GM12878 (cell line): ENCODE measurements around the gene PRPSAP2. TPM values are rescaled to one million over a fixed set of nuclear protein-coding genes. Genes with fewer than 3 reads are reported as not detected.
A peak's percentile ranks its signal among the peaks of the same experiment; 100 is the strongest.

Experiments
- BCL11A ChIP-seq: IDR thresholded peaks from 2 replicates; pipeline ENCODE4 v1.6.1; 2011; ENCODE audit warnings: low read depth, low read length
- CEBPB ChIP-seq, 2 experiments: fragments of 150-350 bp in 1 of 2; IDR thresholded peaks; 2 replicates each; pipeline ENCODE4 v1.6.1; 2012 to 2014; ENCODE audit warnings: low read depth in 2 of 2, low read length in 2 of 2, borderline replicate concordance in 1 of 2, inconsistent platforms in 1 of 2
- CEBPZ ChIP-seq: fragments of 150-350 bp; IDR thresholded peaks from 2 replicates; pipeline ENCODE4 v1.6.1; 2016; ENCODE audit warnings: low read depth, low read length
- CHD1 ChIP-seq: IDR thresholded peaks from 2 replicates; pipeline ENCODE4 v1.6.1; 2012; ENCODE audit warnings: low read depth, low read length, improper control_type of control experiment
- ETV6 ChIP-seq, 2 experiments: fragments of 450-650 bp in 1 of 2; IDR thresholded peaks in 1 of 2; conservative IDR thresholded peaks in 1 of 2; 2 replicates each; pipeline ENCODE4 v1.6.1; 2014; ENCODE audit warnings: antibody characterized with exemption in 1 of 2, borderline replicate concordance in 1 of 2, low read depth in 1 of 2, mild to moderate bottlenecking in 1 of 2, moderate library complexity in 1 of 2
- GABPA ChIP-seq: IDR thresholded peaks from 2 replicates; pipeline ENCODE4 v1.6.1; 2014; ENCODE audit warnings: antibody characterized with exemption, low read depth, mild to moderate bottlenecking, inconsistent platforms
- IKZF2 ChIP-seq, 2 experiments: fragments of 450-650 bp; IDR thresholded peaks; 2 replicates each; pipeline ENCODE4 v1.6.1; 2017; ENCODE audit warnings: mild to moderate bottlenecking in 2 of 2, moderate library complexity in 2 of 2
- JUNB ChIP-seq: IDR thresholded peaks from 2 replicates; pipeline ENCODE4 v1.6.1; 2016; ENCODE audit warnings: antibody characterized with exemption, mild to moderate bottlenecking
- LARP7 ChIP-seq: fragments of 450-650 bp; IDR thresholded peaks from 2 replicates; pipeline ENCODE4 v1.6.1; 2017; ENCODE audit warnings: mild to moderate bottlenecking
- MEF2B ChIP-seq: fragments of 450-650 bp; IDR thresholded peaks from 2 replicates; pipeline ENCODE4 v1.6.1; 2018; ENCODE audit warnings: mild to moderate bottlenecking, moderate library complexity; ENCODE audit not compliant: partially characterized antibody, poor library complexity, severe bottlenecking
- NBN ChIP-seq: fragments of 450-650 bp; IDR thresholded peaks from 2 replicates; pipeline ENCODE4 v1.6.1; 2016
- NFXL1 ChIP-seq: fragments of 450-650 bp; IDR thresholded peaks from 2 replicates; pipeline ENCODE4 v1.6.1; 2017; ENCODE audit warnings: antibody characterized with exemption, mild to moderate bottlenecking, borderline replicate concordance
- POLR2AphosphoS5 ChIP-seq: IDR thresholded peaks from 2 replicates; pipeline ENCODE4 v1.6.1; 2011; ENCODE audit warnings: mild to moderate bottlenecking, low read length, inconsistent platforms
- POU2F2 ChIP-seq: IDR thresholded peaks from 3 replicates; pipeline ENCODE4 v1.6.1; 2011; ENCODE audit warnings: low read depth, mild to moderate bottlenecking, low read length, borderline replicate concordance
- RELB ChIP-seq: fragments of 450-650 bp; IDR thresholded peaks from 2 replicates; pipeline ENCODE4 v1.6.1; 2017; ENCODE audit warnings: low read depth, mild to moderate bottlenecking, moderate library complexity
- SMAD5 ChIP-seq: IDR thresholded peaks from 2 replicates; pipeline ENCODE4 v1.6.1; 2016; ENCODE audit warnings: antibody characterized with exemption, low read depth
- SUZ12 ChIP-seq: fragments of 200-600 bp; sonication (generic); IDR thresholded peaks from one replicate; pipeline ENCODE4 v1.6.1; 2018; ENCODE audit warnings: antibody characterized with exemption, mild to moderate bottlenecking; ENCODE audit not compliant: unreplicated experiment
- TAF1 ChIP-seq: IDR thresholded peaks from 2 replicates; pipeline ENCODE4 v1.6.1; 2011; ENCODE audit warnings: mild to moderate bottlenecking, low read depth, low read length, borderline replicate concordance
- TCF7 ChIP-seq: IDR thresholded peaks from 2 replicates; pipeline ENCODE4 v1.6.1; 2014; ENCODE audit warnings: antibody characterized with exemption, borderline replicate concordance
- ZNF217 ChIP-seq: fragments of 450-650 bp; IDR thresholded peaks from 2 replicates; pipeline ENCODE4 v1.6.1; 2017; ENCODE audit warnings: antibody characterized with exemption, mild to moderate bottlenecking
- ZNF687 ChIP-seq: fragments of 450-650 bp; IDR thresholded peaks from 2 replicates; pipeline ENCODE4 v1.6.1; 2017; ENCODE audit warnings: mild to moderate bottlenecking, moderate library complexity
- polyA plus RNA-seq, 11 experiments: library from polyadenylated mRNA; depleted of rRNA in 4 of 11; unstranded in 6 of 11; stranded (reverse) in 5 of 11; fragments of >200 nt; fragmentation: Nextera tagmentation in 4 of 11; fragmentation: Illumina TruSeq in 1 of 11; extraction: Ambion mirVana in 4 of 11; extraction: Trizol in 1 of 11; gene quantifications; 1 replicate in 1 of 11; 2 replicates in 10 of 11; pipeline versions ENCODE4 v1.2.1 to v1.2.3, GENCODE V29; 2011 to 2016; ENCODE audit warnings: inconsistent platforms in 2 of 11, missing spikeins in 2 of 11, low read depth in 1 of 11
- total RNA-seq, 4 experiments: library from RNA; depleted of rRNA in 3 of 4; stranded (reverse); fragments of >200 nt in 3 of 4; fragmentation: Illumina TruSeq in 1 of 4; extraction: Trizol in 1 of 4; gene quantifications; 2 replicates each; pipeline versions ENCODE4 v1.2.1 to v1.2.3, GENCODE V29; 2013 to 2021

Gene PRPSAP2
- total and polyA plus RNA-seq, 10 of the 15 experiments (the other 5 are each of a cell fraction or from before 2014, with no cell fraction given), result 33.2 to 102 (median 83.8) TPM

DNA sequence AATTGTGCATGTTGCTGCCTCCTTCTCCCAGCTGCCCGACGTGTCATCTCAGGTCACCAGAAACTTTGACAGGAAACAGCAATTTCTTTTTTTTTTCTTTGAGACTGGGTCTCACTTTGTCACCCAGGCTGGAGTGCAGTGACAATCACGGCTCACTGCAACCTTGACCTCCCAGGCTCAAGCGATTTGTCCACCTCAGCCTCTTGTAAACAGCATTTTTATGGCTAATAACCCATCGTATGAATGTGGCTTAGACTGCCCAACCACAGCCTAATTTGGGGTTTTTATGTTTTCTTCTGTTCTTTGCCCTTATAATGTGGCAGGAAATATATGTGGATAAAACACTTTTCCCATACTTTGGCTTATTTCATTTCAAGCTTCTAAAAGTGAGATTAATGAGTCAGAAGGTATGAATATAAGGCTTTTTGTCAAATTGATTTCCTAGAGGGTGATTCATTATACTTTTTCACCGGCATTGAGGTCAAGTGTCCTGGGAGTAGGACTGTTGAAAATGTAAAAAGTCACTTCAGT, 63.0 kb downstream of the PRPSAP2 start (continued):
- TF ChIP-seq ZNF687, result peak; percentile 67
- TF ChIP-seq TCF7, result no peak
- TF ChIP-seq POU2F2, result 0 out of 3 replicates have a peak, but pooled peaks have one; percentile 18
- no peak for TF ChIP-seq LARP7
- no peak for TF ChIP-seq SUZ12
- TF ChIP-seq JUNB, result no peak
- TF ChIP-seq IKZF2 (IDR thresholded peaks at IDR 0.05), result peak; percentile 54 to 59; a peak in 2 of 4 replicates
- TF ChIP-seq SMAD5, result no peak
- no peak for TF ChIP-seq CEBPB (IDR thresholded peaks at IDR 0.05; ENCODE audit: borderline replicate concordance in 1 of 2, low read depth in 2 of 2, low read length in 2 of 2)
- TF ChIP-seq CHD1, result no peak
- TF ChIP-seq NFXL1, result no peak
- peak; percentile 62; the same call in 1 of the 2 replicates for TF ChIP-seq RELB
- TF ChIP-seq POLR2AphosphoS5, result peak; percentile 62
- 0 out of 2 replicates have a peak, but pooled peaks have one; percentile 16 for TF ChIP-seq TAF1
- TF ChIP-seq GABPA, result no peak
- no peak for TF ChIP-seq CEBPZ
- peak in 1 of 2 experiments; percentile 48; a peak in 1 of 4 replicates for TF ChIP-seq ETV6 (conservative IDR thresholded peaks at IDR 0.05 in 1 of 2, IDR thresholded peaks at IDR 0.05 in 1 of 2; ENCODE audit: borderline replicate concordance in 1 of 2, low read depth in 1 of 2)
- TF ChIP-seq BCL11A, result no peak
- TF ChIP-seq ZNF217, result no peak
- TF ChIP-seq MEF2B, result no peak
- TF ChIP-seq NBN, result peak; percentile 61
